Measurements from ENCODE around the gene CDC37L1.

Gene CDC37L1

DNA sequence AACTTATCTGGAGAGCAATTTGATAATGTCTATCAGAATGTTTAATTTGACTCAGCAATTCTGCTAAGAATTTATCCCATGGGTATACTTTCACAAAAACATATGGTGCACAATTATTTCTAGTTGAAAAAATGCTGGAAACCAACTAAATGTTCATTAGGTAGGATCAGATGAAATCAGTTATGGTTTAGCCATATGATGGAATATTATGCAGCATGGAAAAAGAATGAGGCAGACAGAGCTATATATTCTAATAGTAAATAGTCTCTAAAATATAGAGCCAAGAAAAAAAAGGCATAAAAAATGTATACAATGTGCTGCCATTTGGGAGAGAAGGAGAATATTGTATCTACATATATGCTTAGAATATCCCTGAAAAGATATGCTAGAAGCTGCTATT lies 9.5 kb upstream of the CDC37L1 start:
- DNase-seq (ENCODE audit: low spot score): no peak

DNA sequence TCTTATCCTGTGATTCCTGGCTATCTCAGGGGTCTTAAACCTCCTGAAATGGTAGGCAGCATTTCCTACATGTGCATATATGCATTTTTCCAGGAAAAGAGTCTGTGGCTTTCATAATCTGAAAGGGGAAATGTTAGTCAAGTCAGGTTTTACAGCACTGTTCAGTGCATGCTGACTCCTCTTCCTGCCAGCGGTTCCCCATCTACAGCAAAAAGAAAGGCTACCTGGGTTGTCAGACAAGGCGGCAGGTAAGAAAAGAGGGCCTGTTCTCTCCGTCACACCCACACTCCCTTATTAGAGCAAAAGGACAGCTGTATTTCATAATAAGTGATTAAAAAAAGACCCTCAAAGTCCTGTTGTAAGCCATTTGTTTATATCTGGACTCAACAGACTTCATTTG lies 8.8 kb upstream of the CDC37L1 start:
- DNase-seq (ENCODE audit: low spot score): no peak

DNA sequence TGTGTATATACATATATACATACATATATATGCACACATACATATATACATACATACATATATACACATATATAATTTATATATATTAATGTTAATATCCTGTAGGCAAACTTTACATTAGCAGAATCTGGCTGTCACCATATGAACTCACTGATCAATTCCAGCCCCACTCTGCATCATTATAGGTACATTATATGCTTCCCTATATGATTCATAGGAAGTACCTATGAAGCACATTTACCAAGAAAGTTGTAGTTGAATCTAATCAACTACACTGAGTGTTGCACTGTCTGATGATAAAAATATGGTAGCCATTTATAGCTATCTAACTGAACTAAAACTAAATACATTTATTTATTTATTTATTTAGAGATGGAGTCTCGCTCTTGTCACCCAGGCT lies 7.6 kb upstream of the CDC37L1 start:
- no peak for DNase-seq (ENCODE audit: low spot score)

DNA sequence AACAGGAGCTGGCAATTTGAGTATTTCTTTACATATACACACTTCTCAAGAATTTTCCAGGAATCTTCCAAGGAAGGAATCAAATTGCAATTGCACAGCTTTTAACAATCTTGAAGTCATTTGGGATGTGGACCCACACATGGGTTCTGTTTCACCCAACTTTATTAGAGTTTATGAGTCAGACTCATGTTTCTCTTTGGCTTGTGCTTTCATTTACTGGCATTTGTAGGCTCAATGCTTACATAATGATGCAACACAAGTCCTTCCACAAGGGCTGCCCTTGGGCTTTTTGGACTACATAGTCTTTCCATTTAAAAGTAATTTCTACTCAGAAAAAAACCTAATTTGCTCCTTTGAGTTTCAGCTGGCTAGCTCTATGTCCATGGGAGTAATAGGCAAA lies 4.6 kb upstream of the CDC37L1 start:
- no peak for DNase-seq (ENCODE audit: low spot score)

DNA sequence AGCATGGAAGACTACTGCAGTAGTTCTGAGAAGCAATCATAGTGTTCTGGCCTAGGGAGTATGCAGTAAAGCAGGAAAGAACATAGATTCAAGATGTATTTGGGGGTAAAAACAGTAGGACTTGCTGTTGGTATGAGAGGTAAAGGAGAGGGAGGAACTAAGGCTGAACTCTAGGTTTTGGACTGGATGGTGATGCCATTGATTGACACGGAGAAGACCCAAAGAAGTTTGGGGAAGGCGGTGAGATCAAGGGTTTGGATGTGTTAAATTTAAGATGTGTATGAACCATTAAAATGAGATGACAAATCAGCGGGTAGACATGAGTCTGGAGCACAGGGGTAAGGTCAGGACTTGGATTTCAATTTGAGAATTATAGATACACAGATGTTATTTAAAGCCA lies 2.0 kb upstream of the CDC37L1 start:
- DNase-seq (ENCODE audit: low spot score): no peak

DNA sequence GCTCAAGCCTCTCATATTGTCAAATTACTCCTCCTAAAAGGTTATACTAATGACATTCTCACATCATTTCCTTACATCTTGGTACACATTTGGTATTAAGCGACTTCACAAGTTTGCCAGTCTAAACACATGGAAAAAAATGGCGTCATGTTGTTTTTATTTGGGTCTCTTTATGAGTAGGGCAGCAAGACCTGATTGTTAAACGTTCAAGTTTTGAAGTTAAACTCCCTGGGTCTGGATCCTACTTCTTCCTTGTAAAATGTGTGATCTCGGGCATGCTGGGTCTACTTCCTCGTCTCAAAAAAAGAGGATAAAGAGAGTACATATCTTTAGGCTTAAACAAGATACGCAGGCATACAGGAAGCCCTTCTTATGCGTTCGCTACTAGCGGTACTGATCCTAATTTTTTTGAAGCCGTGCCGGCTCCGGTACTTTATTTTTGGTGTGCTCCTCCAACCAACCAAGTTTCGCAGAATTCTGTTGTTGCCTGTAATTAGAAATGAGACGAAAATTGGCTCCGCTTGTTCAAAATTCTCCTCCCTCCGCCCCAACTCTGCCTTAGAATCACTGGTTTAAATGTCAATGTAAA lies 596 bp upstream of the CDC37L1 start:
- DNase-seq (ENCODE audit: low spot score): peak; percentile 22

DNA sequence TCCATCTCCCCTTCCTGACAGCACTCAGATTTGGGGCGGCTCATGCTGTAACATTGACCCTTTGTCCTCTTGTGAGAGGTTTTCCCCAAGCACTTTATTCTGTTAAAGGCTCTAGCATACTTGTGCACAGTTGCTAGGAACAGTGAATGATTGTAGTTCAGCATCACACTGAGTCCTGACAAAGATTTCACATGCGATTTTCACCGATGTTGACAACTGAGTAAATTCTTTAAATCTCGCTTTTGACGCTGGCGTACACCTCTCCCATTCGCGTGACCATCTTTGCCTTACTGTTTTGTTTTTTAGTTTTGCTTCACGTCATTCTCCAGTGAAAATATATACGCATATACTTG lies 780 bp downstream of the CDC37L1 start:
- no peak for DNase-seq (ENCODE audit: low spot score)

DNA sequence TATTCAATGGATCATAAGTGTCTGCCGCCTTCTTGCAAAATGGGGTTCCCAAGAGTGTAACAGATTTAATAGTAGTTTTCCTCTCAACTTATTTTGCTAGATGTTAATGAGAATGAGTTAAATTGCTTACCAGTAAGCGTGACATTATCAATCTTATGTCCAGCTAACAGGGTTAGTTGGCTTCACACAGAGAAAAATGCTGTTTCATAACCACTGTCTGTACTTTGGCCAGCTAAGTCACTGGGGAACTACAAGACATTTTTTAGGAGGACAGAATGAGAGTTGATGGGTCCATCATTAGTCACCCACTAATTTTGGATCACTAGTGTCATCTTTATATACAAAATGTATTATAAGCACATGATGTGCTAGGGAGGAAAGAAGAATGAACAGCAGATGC lies 1.4 kb downstream of the CDC37L1 start:
- no peak for DNase-seq (ENCODE audit: low spot score)

DNA sequence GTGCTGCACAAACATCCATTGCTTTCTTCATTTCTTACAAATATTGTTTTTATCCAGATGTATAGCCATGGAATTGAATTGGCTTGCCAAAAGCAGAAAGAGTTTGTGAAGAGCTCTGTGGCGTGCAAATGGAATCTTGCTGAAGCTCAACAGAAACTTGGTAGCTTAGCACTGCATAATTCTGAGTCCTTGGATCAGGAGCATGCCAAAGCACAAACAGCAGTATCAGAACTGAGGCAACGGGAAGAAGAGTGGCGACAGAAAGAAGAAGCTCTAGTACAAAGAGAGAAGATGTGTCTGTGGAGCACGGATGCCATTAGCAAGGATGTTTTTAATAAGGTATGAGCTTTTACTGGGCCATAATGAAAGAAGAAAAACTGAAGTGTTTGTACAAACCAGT lies 5.5 kb downstream of the CDC37L1 start:
- DNase-seq (ENCODE audit: low spot score): no peak

DNA sequence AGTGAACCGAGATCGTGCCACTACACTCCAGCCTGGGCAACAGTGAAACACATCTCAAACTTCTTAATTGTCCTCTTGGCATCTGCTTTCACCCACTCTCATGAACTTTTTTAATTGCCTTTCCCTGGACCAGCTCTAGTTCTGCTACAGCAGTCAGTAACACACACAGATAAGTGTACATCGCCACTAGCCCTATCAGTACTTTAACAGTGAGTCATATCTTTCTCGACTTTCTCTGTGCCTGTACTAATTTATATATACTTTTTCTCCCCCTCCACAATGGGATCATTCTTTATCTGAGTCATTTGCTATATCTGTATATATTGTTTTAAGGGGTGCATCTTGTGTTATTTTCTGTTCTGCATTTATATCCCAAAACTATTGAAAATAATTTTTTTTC lies 6.7 kb downstream of the CDC37L1 start:
- DNase-seq (ENCODE audit: low spot score): no peak

DNA sequence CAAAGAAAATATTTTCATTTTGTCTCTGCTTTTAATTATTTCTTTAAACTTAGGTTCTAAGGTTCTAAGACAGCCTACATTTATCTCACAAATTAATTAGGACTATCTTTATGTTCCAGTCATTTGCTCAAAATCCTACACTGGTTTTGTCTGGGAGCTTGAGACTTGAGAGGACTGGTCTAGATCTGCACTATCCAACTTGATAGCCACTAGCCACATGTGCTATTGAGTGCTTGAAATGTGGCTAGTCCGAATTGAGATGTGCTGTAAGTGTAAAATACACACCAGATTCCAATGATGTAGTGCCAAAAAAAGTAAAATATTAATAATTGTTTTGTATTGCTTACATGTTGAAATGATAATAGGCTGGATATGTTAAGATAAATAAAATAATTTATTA lies 7.2 kb downstream of the CDC37L1 start:
- DNase-seq (ENCODE audit: low spot score): no peak

DNA sequence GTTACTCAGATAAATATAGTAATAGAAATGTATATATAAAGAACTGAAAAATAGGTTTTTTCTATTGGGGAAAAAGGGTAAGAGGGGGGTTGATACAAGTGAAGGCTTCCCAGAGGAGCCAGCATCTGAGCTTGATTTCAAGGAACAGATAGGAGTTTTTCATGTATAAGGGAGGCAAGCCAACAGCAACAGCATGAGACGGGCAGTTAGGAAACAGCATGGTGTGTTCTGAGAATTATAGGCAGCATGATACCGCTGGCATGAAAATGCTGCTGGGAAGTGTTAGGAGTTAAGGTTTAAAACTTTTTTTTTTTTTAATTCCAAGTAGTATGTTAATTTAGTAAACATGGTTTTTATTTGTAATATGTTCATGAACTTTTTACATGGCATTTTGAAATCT lies 9.7 kb downstream of the CDC37L1 start:
- DNase-seq (ENCODE audit: low spot score): no peak

DNA sequence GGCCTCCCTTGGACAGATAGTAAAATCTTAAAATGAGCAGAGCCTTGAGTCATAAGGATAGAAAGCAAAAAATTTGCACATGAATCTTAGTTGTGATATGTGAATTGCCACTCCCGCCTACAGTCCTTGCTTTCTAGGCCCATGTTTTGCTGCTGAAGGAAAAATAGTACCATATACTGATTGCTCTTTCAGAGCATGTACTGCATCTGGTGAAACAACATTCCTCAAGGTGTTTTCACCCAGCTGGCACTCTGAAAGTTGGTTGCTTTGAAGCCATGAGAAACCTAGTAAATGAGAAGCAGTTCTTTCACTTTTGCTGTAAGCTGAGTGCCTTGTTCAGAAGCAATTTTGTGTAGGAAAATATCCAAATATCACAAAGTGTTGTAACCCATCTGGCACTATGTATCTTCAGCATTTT lies 10.3 kb downstream of the CDC37L1 start:
- DNase-seq (ENCODE audit: low spot score): no peak

DNA sequence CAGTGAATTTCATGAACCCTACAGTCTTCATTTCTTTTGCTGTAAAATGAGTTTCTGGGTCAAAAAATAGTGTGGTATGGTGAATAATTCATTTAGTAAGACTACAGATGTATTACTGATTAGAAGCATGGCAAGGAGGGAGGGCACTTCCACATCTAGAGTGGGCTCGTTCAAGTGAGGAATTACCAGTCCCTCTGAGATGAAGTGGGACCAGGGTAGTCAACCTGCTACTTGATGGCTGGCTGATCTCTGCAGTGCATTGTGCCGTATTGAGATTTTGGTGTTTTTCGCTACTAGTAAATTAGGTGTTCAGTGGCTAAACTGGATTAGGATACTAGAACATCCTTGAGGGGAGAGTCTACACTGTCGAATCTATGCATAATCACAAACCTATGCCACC lies 10.8 kb downstream of the CDC37L1 start:
- no peak for DNase-seq (ENCODE audit: low spot score)

DNA sequence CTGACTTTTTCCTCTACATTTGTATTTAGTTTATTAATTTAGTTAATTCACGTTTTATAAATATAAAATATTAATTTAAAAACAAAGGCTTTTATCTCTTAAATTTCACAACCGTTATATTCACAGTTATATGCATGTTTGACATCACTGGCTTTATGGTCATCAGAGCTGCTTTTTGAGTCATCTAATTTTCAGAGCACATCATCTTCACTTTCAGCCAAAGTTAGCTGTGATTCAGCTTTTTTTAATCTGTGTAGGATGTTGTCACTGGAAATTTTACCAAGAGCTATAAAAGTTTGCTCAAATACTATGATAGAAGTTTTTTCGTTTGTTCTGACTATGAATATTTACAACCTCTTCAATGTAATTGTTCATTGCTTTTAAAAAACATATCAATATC lies 12.4 kb downstream of the CDC37L1 start:
- DNase-seq (ENCODE audit: low spot score): no peak

DNA sequence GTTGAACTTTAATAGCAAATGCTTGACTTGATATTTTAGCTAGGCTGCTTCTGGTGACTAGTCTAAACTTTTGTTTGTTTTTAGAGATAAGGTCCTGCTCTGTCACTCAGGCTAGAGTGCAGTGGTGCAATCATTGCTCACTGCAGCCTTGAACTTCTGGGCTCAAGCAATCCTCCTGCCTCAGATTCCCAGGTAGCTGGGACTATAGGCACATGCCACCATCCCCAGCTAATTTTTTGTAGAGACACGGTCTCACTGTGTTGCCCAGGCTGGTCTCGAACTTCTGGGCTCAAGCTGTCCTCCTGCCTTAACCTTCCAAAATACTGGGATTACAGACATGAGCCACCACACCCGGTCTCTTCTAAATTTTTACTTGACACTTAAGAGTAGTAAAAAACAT lies 20.7 kb downstream of the CDC37L1 start:
- no peak for DNase-seq (ENCODE audit: low spot score)

DNA sequence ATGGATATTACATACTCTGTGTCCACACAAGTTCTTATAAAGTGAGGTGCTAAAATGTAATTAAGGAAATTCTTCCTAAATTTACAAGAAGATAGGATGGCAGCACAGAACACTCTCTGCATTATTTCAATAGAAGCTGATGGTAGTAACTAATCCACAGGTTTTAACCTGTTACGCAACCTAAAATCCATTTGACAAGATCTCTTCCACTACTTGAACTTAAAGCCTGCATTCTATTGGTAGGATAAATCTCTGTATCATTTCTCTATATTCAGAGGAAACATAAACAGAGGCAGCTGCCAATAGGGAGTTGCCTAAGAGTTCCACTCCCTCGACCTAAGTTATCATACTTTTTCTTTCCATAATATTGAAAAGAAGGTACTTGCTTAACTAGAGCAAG lies 21.6 kb downstream of the CDC37L1 start:
- no peak for DNase-seq (ENCODE audit: low spot score)

DNA sequence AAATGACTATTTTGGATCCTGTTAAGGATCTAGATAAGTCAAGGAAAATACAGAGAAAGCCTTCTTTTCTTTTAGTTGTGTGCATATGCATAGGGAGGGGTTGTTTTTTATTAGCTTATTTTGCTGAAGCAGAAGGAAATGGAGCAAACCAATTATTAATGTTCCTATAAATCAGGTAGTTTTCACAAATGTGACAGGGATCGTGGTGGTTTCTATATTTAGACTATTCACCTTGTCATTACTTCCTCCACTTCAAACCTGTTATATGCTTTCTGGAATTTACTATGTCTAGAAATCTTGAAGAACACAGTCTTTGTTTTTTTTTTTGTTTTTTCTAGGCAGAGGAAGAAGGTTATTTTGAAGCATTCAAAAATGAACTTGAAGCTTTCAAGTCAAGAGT lies 22.2 kb downstream of the CDC37L1 start:
- no peak for DNase-seq (ENCODE audit: low spot score)

DNA sequence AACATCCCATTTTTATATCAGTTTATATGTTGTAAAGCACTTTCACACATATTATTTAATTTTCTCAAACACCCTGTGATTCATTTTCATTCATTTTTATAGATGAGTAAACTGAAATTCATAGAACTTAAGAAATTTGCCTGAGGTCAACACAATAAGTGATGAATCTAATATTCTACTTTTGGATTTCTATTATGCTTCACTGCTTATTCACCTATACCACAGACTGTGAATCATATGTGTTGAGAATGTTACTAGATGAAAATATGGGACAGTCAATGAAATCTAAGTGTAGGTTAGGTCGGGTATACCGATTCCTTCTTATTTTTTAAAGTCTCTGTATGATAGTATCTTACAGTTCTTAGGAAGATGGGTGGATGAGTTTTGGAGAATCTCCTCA lies 24.8 kb downstream of the CDC37L1 start:
- DNase-seq (ENCODE audit: low spot score): no peak

DNA sequence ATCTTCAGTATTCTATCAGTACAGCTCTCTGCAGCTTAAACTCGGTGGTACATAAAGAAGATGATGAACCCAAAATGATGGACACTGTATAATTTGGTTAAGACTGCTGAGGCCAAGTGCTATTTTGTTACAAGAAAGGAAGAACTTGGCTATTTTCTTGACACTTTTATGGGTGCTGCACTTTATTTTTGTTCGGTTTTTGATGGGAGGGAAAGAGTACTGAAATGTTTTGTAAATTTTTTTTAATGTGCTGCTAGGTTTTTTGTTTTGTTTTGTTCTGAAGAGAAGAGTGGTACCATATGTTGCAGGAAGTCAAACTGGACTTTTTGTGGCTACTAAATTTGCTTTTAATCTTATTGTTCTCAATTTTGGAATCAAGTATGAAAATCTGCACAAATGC lies 26.7 kb downstream of the CDC37L1 start:
- DNase-seq (ENCODE audit: low spot score): no peak

DNA sequence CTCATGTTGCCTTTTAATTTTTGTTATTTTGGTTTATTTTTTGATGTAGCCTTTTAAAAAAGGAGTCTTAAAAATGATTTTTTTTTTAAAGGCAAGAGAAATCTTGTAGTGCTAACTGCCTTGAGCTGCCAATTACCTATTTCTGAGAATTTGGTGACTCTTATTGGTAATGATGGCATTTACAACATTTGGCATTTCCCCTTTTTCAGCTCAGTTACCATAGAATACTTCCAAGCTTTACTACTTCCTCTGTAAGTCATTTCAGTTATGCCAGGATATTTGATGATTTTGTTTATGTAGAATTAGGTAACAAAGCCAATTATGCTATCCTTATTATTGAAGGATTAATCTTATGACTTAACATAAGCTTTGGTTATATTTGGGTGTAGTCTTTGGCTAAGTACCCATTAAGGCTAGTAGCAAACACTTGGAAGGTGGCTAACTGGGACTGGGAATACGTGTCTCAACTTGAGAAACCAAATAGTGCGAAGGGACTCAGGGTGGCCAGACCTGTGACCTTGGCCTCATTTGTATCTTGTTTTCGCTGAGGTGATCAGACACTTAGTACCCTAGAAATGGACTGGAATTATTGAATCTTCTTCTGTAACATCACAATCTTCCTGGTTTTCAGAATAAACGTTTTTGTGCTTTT lies 27.7 kb downstream of the CDC37L1 start:
- DNase-seq (ENCODE audit: low spot score): no peak

DNA sequence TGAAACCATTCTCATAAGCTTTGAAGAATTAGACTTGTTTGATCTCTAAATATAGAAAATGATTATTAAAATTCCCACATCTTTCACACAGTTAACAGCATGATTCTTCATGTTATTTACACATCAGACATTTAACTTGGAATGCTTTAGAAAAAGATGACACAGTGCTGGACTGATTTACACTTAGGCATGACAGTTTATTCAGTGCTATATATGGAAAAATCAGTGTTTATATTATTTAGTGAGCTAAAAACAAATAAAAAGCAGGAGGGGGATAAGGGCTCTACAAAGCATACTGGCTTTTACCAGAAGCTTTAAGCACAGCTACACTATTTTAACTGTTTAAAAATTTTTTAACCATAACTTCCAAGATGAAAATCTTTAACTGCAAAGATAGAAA lies 30.0 kb downstream of the CDC37L1 start:
- no peak for DNase-seq (ENCODE audit: low spot score)

DNA sequence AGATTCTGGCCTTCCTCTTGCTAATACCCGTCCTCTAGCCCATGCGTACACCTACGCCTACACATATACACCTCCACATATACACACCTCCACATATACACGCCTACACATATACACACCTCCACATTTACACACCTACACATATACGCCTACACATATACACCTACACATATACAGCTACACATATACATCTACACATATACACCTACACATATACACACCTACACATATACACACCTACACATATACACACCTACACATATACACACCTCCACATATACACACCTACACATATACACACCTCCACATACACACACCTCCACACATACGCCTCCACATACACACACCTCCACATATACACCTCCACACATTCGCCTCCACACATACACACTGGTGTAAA lies 34.5 kb downstream of the CDC37L1 start:
- no peak for DNase-seq (ENCODE audit: low spot score)

DNA sequence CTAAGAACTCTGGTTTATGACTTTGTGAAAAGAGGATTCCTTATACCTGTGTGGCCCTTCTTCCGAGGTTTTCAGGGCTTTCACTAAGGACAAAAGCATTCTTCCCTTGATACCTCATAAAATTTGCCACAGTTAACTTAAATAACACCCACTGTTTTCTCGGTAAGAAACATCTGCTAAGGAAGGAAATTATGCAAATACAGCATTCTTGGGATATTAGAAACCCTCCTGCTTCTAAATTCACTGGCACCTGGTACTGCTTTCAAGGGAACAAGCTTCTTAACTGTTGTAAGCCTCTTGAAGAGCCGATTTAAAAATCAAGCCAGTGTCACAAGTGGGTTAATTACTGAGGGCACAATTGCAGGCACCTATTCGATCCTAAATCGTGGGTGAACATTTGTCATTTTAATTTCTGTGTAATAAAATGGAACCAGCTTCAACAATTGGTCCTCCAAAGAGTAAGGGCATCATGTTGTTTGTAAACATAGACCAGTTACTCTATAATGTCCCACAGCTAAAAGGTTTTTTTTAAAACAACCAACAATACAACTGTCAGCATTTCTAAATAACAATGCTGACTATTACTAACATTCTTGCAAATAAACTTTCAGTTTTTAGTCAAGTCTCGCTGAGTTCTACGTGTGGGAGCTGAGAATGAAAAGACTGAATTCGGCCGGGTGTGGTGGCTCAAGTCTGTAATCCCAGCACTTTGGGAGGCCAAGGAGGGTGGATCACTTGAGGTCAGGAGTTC lies 35.1 kb downstream of the CDC37L1 start:
- no peak for DNase-seq (ENCODE audit: low spot score)

All from CD4-positive, alpha-beta T cell treated with Interleukin-6 at 100 ng/mL for 8 hours (primary cell).